Brain microvascular endothelial cell (primary cell): Measurements from ENCODE around the gene ZBED4.

Experiments used
- DNase-seq: peaks from one replicate; pipeline ENCODE4 v3.0.0-alpha.2; 2020
- H3K27ac ChIP-seq: fragments of 250-450 bp; sonication (Bioruptor Pico); 2 replicates; pipeline ENCODE4 v1.5.1; 2020; ENCODE audit warnings: mild to moderate bottlenecking, moderate library complexity
- H3K27me3 ChIP-seq: fragments of 250-450 bp; sonication (Bioruptor Pico); replicated peaks from 2 replicates; pipeline ENCODE4 v1.5.1; 2020; ENCODE audit warnings: mild to moderate bottlenecking
- H3K36me3 ChIP-seq: fragments of 250-450 bp; sonication (Bioruptor Pico); replicated peaks from 2 replicates; pipeline ENCODE4 v1.5.1; 2020; ENCODE audit warnings: mild to moderate bottlenecking
- H3K4me3 ChIP-seq: 2 replicates; pipeline ENCODE4 v1.5.1; 2011; ENCODE audit warnings: low read depth, mild to moderate bottlenecking, control low read depth, low read length, moderate library complexity
- CTCF ChIP-seq: IDR thresholded peaks from 2 replicates; pipeline ENCODE4 v1.5.1; 2011; ENCODE audit warnings: low read depth, mild to moderate bottlenecking, moderate library complexity, low read length, control low read depth, inconsistent platforms; ENCODE audit errors: missing control alignments
- in situ Hi-C: cut with HindIII; loops from 2 replicates; pipeline ENCODE4 v1.10.0; 2017; ENCODE audit warnings: low sequenced_read_pairs, low pct_ligation_motif_present

The ZBED4 gene

GRCh38 chr22:49811020-49811791 is 42.4 kb upstream of the ZBED4 start:
- Histone ChIP-seq H3K4me3 (no peak overlapping the region), H3K27ac (no peak overlapping the region), H3K27me3 (no peaks in the 10 kb centered on the region), H3K36me3 (peaks cover 4% of the 10 kb centered on the region)
- no peak for DNase-seq
- TF ChIP-seq CTCF: no peak
- in situ Hi-C loops: no loop called here

GRCh38 chr22:49812838-49813237 is 40.8 kb upstream of the ZBED4 start:
- Histone ChIP-seq H3K27ac (no peak overlapping the region), H3K4me3 (no peak overlapping the region), H3K27me3 (no peaks in the 10 kb centered on the region), H3K36me3 (peaks cover 18% of the 10 kb centered on the region)
- no peak for DNase-seq
- no peak for TF ChIP-seq CTCF
- in situ Hi-C loops: no loop called here

- Histone ChIP-seq H3K27me3 (no peaks in the 10 kb centered on the region), H3K4me3 (no peak overlapping the region), H3K27ac (no peak overlapping the region), H3K36me3 (peaks cover 28% of the 10 kb centered on the region)
- DNase-seq: no peak
- TF ChIP-seq CTCF: no peak
- in situ Hi-C loops: no loop called here
These were observed 39.4 kb upstream of the ZBED4 start for GRCh38 chr22:49814164-49814686.

GRCh38 chr22:49814856-49815255 is 38.8 kb upstream of the ZBED4 start:
- no peak for TF ChIP-seq CTCF
- in situ Hi-C loops: no loop called here
- H3K4me3 ChIP-seq: no peak overlapping the region
- H3K27ac ChIP-seq: no peak overlapping the region
- no peaks in the 10 kb centered on the region for H3K27me3 ChIP-seq
- peaks cover 32% of the 10 kb centered on the region for H3K36me3 ChIP-seq
- no peak for DNase-seq

GRCh38 chr22:49815641-49816091 is 38.0 kb upstream of the ZBED4 start:
- peaks cover 34% of the 10 kb centered on the region for H3K36me3 ChIP-seq
- in situ Hi-C loops: no loop called here
- DNase-seq: peak; percentile 14

More at GRCh38 chr22:49815641-49816091, 38.0 kb upstream of the ZBED4 start:
- Histone ChIP-seq H3K27ac (no peak overlapping the region), H3K4me3 (no peak overlapping the region), H3K27me3 (no peaks in the 10 kb centered on the region)
- no peak for TF ChIP-seq CTCF
